ENCODE results near the gene TTN. TPM values are rescaled to one million over a fixed set of nuclear protein-coding genes. Genes with fewer than 3 reads are reported as not detected.

The TTN gene
- total and polyA plus RNA-seq, 2 of the 8 experiments (the other 6 are each of a cell fraction or from before 2014, with no cell fraction given) = 0.30 to 9.7 TPM

DNA sequence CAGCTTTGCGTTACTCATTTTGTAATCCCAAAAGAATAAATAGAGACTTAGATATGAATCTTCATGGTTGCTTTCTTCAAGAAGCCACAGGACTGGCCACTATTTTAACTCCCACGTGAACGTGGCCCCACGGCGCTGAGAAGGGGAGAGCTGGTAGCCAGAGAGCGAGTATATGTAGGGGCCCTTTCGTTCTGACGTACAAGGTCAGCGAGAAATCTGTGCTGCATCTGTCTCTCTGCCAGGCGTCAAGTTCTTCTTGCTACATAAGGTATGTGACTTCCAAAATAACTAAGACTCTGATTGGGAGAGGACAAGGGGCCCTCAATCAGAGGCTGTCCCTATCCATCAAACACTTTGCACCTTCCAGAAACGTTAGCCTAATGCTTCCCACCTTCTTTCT, 177.8 kb downstream of the TTN start:
- Histone ChIP-seq H3K36me3 (ENCODE audit: control insufficient read depth in 2 of 4, insufficient read depth in 4 of 4, low read length in 3 of 4) (peaks cover 0 to 3% (median 0%) of the 10 kb centered on the region in 4 experiments; a peak in 1 of 8 replicates), H3K27me3 (replicated peaks in 1 of 4; ENCODE audit: control insufficient read depth in 3 of 4, extremely low read depth in 1 of 4, insufficient read depth in 3 of 4, low read length in 3 of 4) (no peaks in the 10 kb centered on the region), H3K79me2 (ENCODE audit: control insufficient read depth in 1 of 2, insufficient read depth in 2 of 2, low read length in 2 of 2) (no peaks in the 10 kb centered on the region), H4K91ac (replicated peaks; ENCODE audit: insufficient read length, low read length) (no peak overlapping the region), H3K23ac (ENCODE audit: insufficient read length) (no peak overlapping the region), H3K4me2 (ENCODE audit: insufficient read depth in 1 of 2, low read depth in 2 of 2, low read length in 2 of 2) (no peak overlapping the region), H2BK120ac (replicated peaks; ENCODE audit: low read depth, low read length) (no peak overlapping the region), H2BK12ac (ENCODE audit: low read depth, low read length) (no peak overlapping the region), H3K14ac (ENCODE audit: insufficient read length) (no peak overlapping the region), H2BK5ac (ENCODE audit: low read depth, low read length) (no peak overlapping the region), H3K18ac (ENCODE audit: extremely low read depth, low read length) (no peak overlapping the region), H3K79me1 (ENCODE audit: low read depth, low read length) (no peaks in the 10 kb centered on the region), H2AK5ac (ENCODE audit: low read depth, low read length) (no peak overlapping the region), H3K4ac (replicated peaks; ENCODE audit: insufficient read length, low read depth, low read length) (no peak overlapping the region), H3K56ac (replicated peaks; ENCODE audit: insufficient read length, low read depth, low read length) (no peak overlapping the region), H3K4me1 (replicated peaks in 1 of 4; ENCODE audit: control insufficient read depth in 3 of 4, insufficient read depth in 4 of 4, low read length in 3 of 4) (no peaks in the 10 kb centered on the region), H3K23me2 (ENCODE audit: low read depth, low read length) (no peaks in the 10 kb centered on the region), H3K9me3 (ENCODE audit: insufficient read depth in 2 of 2, low read depth in 1 of 2, low read length in 1 of 2) (no peaks in the 10 kb centered on the region), H2BK15ac (ENCODE audit: low read length) (no peak overlapping the region), H3K4me3 (ENCODE audit: extremely low read depth in 1 of 4, insufficient read depth in 2 of 4, low read depth in 3 of 4, low read length in 4 of 4) (no peak overlapping the region), H3K9ac (replicated peaks in 1 of 4; ENCODE audit: extremely low read depth in 1 of 4, low read depth in 3 of 4, low read length in 3 of 4) (no peak overlapping the region), H2AFZ (ENCODE audit: low read length) (no peak overlapping the region), H4K20me1 (replicated peaks in 1 of 2; ENCODE audit: control insufficient read depth in 1 of 2, insufficient read depth in 2 of 2, low read length in 2 of 2) (no peaks in the 10 kb centered on the region), H4K8ac (ENCODE audit: extremely low read depth, insufficient read depth, low read length) (no peak overlapping the region), H3K27ac (ENCODE audit: low read depth, low read length) (no peak overlapping the region), H2BK20ac (ENCODE audit: low read length) (no peak overlapping the region), H4K5ac (ENCODE audit: insufficient read length, low read depth, low read length) (no peak overlapping the region)
- POLR2A ChIA-PET (ENCODE audit: partially characterized antibody) = interaction anchor here (1.2 to 1.5 kb wide), 2 partner anchors 10 to 72 kb away, joined by 3 to 4 read pairs; no protein-coding TSS in a partner anchor
- WGBS, 2 experiments (ENCODE audit: extremely low coverage in 1 of 2, insufficient coverage in 1 of 2, insufficient read length in 1 of 2, insufficient replicate concordance in 2 of 2, low coverage in 1 of 2, low lambda C conversion rate in 2 of 2, missing lambda C conversion rate in 1 of 2) = 91% methylated on average over 11 of the region's 11 CpGs; no CpG with 5 or more reads in 1 of the 2 experiments
- FAIRE-seq = no peak
- CTCF ChIA-PET (ENCODE audit: partially characterized antibody) = no interaction called here
- DNase-seq (ENCODE audit: low read depth in 1 of 2, low spot score in 2 of 2) = no peak
- TF ChIP-seq NRF1 (IDR thresholded peaks at IDR 0.05; ENCODE audit: low read depth, low read length) = no peak
- no peak for TF ChIP-seq HDAC2 (IDR thresholded peaks at IDR 0.05; ENCODE audit: borderline replicate concordance in 1 of 2, low read depth in 2 of 2, low read length in 2 of 2)
- no peak for TF ChIP-seq GTF2F1 (IDR thresholded peaks at IDR 0.05; ENCODE audit: borderline replicate concordance, low read depth, low read length)
- TF ChIP-seq KDM5A (IDR thresholded peaks at IDR 0.05; ENCODE audit: low read length) = no peak
- TF ChIP-seq ZNF274 (IDR thresholded peaks at IDR 0.05; ENCODE audit: borderline replicate concordance, extremely low read depth, low read length) = no peak
- no peak for TF ChIP-seq EGR1 (IDR thresholded peaks at IDR 0.05; ENCODE audit: borderline replicate concordance, low read depth, low read length)
- no peak for TF ChIP-seq RFX5 (IDR thresholded peaks at IDR 0.05; ENCODE audit: borderline replicate concordance, low read depth, low read length)
- TF ChIP-seq SAP30 (IDR thresholded peaks at IDR 0.05; ENCODE audit: insufficient read depth, insufficient replicate concordance, low read length) = no peak
- TF ChIP-seq, protein P1, sequence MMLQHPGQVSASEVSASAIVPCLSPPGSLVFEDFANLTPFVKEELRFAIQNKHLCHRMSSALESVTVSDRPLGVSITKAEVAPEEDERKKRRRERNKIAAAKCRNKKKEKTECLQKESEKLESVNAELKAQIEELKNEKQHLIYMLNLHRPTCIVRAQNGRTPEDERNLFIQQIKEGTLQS (IDR thresholded peaks at IDR 0.05; ENCODE audit: insufficient read depth, low read depth, low read length) = no peak
- no peak for TF ChIP-seq SRF (IDR thresholded peaks at IDR 0.05; ENCODE audit: low read depth, low read length)
- no peak for TF ChIP-seq SP4 (IDR thresholded peaks at IDR 0.05; ENCODE audit: low read length)
- no peak for TF ChIP-seq E2F6 (IDR thresholded peaks at IDR 0.05)
- TF ChIP-seq TBP (IDR thresholded peaks at IDR 0.05; ENCODE audit: low read depth, low read length) = no peak

Measured in H1 (cell line).